ENCODE results near the gene NME1. TPM values are rescaled to one million over a fixed set of nuclear protein-coding genes. Genes with fewer than 3 reads are reported as not detected.

NME1 gene
- total RNA-seq, 1 experiment from 2014 or later: 592 TPM

GRCh38 chr17:51188271-51188833, 35.0 kb downstream of the NME1 start:
- ChIA-PET POLR2A (ENCODE audit: unreplicated experiment) (no interaction called here), CTCF (no interaction called here)
- Histone ChIP-seq H3F3A (ENCODE audit: low read length, unreplicated experiment) (no peaks in the 10 kb centered on the region), H4K20me1 (ENCODE audit: low read length) (no peaks in the 10 kb centered on the region), H3K27ac (ENCODE audit: low read length) (no peak overlapping the region), H3K9ac (ENCODE audit: low read length) (no peak overlapping the region), H3K9me2 (replicated peaks; ENCODE audit: low read length) (no peaks in the 10 kb centered on the region), H3K4me3 (ENCODE audit: low read length) (no peak overlapping the region), H2AFZ (ENCODE audit: low read length) (no peak overlapping the region), H3K27me3 (ENCODE audit: low read length) (no peaks in the 10 kb centered on the region), H3K9me3 (ENCODE audit: low read length) (no peaks in the 10 kb centered on the region), H3K79me2 (ENCODE audit: low read length) (no peaks in the 10 kb centered on the region), H3K4me1 (ENCODE audit: insufficient read depth, low read length) (no peaks in the 10 kb centered on the region), H3K4me2 (ENCODE audit: low read length) (no peak overlapping the region), H3K36me3 (ENCODE audit: low read depth, low read length) (peaks cover 36% of the 10 kb centered on the region)
- no peak for ATAC-seq
- no TSS peak for BruUV-seq (replicated peaks)
- intact Hi-C loops (cut with micrococcal nuclease): no loop called here
- DNase-seq: no peak
- TF ChIP-seq EZH2 (IDR thresholded peaks at IDR 0.05; ENCODE audit: low read length, unreplicated experiment): no peak
- TF ChIP-seq EZH2phosphoT487 (IDR thresholded peaks at IDR 0.05; ENCODE audit: borderline replicate concordance, low read length): no peak
- TF ChIP-seq CTCF (conservative IDR thresholded peaks at IDR 0.05; ENCODE audit: low read depth, low read length): no peak

- H3K4me3 ChIP-seq (ENCODE audit: low read length): no peak overlapping the region
- CTCF ChIA-PET: no interaction called here
- H2AFZ ChIP-seq (ENCODE audit: low read length): no peak overlapping the region
- no peaks in the 10 kb centered on the region for H3K9me2 ChIP-seq (replicated peaks; ENCODE audit: low read length)
- no TSS peak for BruUV-seq (replicated peaks)
- H3K27me3 ChIP-seq (ENCODE audit: low read length): no peaks in the 10 kb centered on the region
- no peak overlapping the region for H3K9ac ChIP-seq (ENCODE audit: low read length)
- peaks cover 37% of the 10 kb centered on the region for H3K36me3 ChIP-seq (ENCODE audit: low read depth, low read length)
- H3F3A ChIP-seq (ENCODE audit: low read length, unreplicated experiment): no peaks in the 10 kb centered on the region
- no peak for TF ChIP-seq EZH2phosphoT487 (IDR thresholded peaks at IDR 0.05; ENCODE audit: borderline replicate concordance, low read length)
- TF ChIP-seq CTCF (conservative IDR thresholded peaks at IDR 0.05; ENCODE audit: low read depth, low read length): no peak
- no peak overlapping the region for H3K27ac ChIP-seq (ENCODE audit: low read length)
- H3K4me2 ChIP-seq (ENCODE audit: low read length): no peak overlapping the region
- no peak for ATAC-seq
- no peaks in the 10 kb centered on the region for H3K4me1 ChIP-seq (ENCODE audit: insufficient read depth, low read length)
- intact Hi-C loops (cut with micrococcal nuclease): no loop called here
- H4K20me1 ChIP-seq (ENCODE audit: low read length): no peaks in the 10 kb centered on the region
- no peaks in the 10 kb centered on the region for H3K79me2 ChIP-seq (ENCODE audit: low read length)
- H3K9me3 ChIP-seq (ENCODE audit: low read length): no peaks in the 10 kb centered on the region
- no peak for DNase-seq
- POLR2A ChIA-PET (ENCODE audit: unreplicated experiment): no interaction called here
These were observed 35.8 kb downstream of the NME1 start for GRCh38 chr17:51189162-51189561.

GRCh38 chr17:51189628-51190027, 36.3 kb downstream of the NME1 start:
- intact Hi-C loops (cut with micrococcal nuclease): no loop called here
- no peak for ATAC-seq

More at GRCh38 chr17:51189628-51190027, 36.3 kb downstream of the NME1 start:
- H3K4me2 ChIP-seq (ENCODE audit: low read length): no peak overlapping the region
- no TSS peak for BruUV-seq (replicated peaks)
- H3K9me3 ChIP-seq (ENCODE audit: low read length): no peaks in the 10 kb centered on the region
- H4K20me1 ChIP-seq (ENCODE audit: low read length): no peaks in the 10 kb centered on the region
- no peak overlapping the region for H2AFZ ChIP-seq (ENCODE audit: low read length)
- ChIA-PET POLR2A (ENCODE audit: unreplicated experiment) (no interaction called here), CTCF (interaction anchor here (0.7 kb wide), 1 partner anchor 337 kb away, joined by 4 read pairs; no protein-coding TSS in a partner anchor)
- H3K9me2 ChIP-seq (replicated peaks; ENCODE audit: low read length): no peaks in the 10 kb centered on the region
- peaks cover 36% of the 10 kb centered on the region for H3K36me3 ChIP-seq (ENCODE audit: low read depth, low read length)
- H3K9ac ChIP-seq (ENCODE audit: low read length): no peak overlapping the region
- no peak for TF ChIP-seq CTCF (conservative IDR thresholded peaks at IDR 0.05; ENCODE audit: low read depth, low read length)
- TF ChIP-seq EZH2phosphoT487 (IDR thresholded peaks at IDR 0.05; ENCODE audit: borderline replicate concordance, low read length): no peak
- TF ChIP-seq EZH2 (IDR thresholded peaks at IDR 0.05; ENCODE audit: low read length, unreplicated experiment): no peak
- H3K27ac ChIP-seq (ENCODE audit: low read length): no peak overlapping the region
- H3F3A ChIP-seq (ENCODE audit: low read length, unreplicated experiment): no peaks in the 10 kb centered on the region
- no peaks in the 10 kb centered on the region for H3K79me2 ChIP-seq (ENCODE audit: low read length)
- no peaks in the 10 kb centered on the region for H3K4me1 ChIP-seq (ENCODE audit: insufficient read depth, low read length)
- H3K4me3 ChIP-seq (ENCODE audit: low read length): no peak overlapping the region
- DNase-seq: no peak
- H3K27me3 ChIP-seq (ENCODE audit: low read length): no peaks in the 10 kb centered on the region
